Hepatocyte (in vitro differentiated cells): ENCODE results near the gene VAMP4. TPM values are rescaled to one million over a fixed set of nuclear protein-coding genes. Genes with fewer than 3 reads are reported as not detected.
"Not testable (repeated sequence)": the region's sequence is repeated elsewhere in the genome, so short reads cannot be mapped to it uniquely, and the experiment has no call there.

Experiments
- DNase-seq: peaks from one replicate; pipeline ENCODE4 v3.0.0-alpha.2; 2016; ENCODE audit warnings: low spot score
- H2AFZ ChIP-seq: fragments of 200-600 bp; sonication (generic); 2 replicates; pipeline ENCODE4 v1.6.0; 2016; ENCODE audit warnings: antibody characterized with exemption, mild to moderate bottlenecking
- H3K27ac ChIP-seq: fragments of 200-600 bp; sonication (generic); 2 replicates; pipeline ENCODE4 v1.5.1; 2016; ENCODE audit warnings: mild to moderate bottlenecking
- H3K27me3 ChIP-seq: fragments of 200-600 bp; sonication (generic); 2 replicates; pipeline ENCODE4 v1.6.1; 2016
- H3K36me3 ChIP-seq: fragments of 200-600 bp; sonication (generic); replicated peaks from 2 replicates; pipeline ENCODE4 v1.5.1; 2016; ENCODE audit warnings: low read depth; ENCODE audit not compliant: insufficient read depth
- H3K4me1 ChIP-seq: fragments of 200-600 bp; sonication (generic); 2 replicates; pipeline ENCODE4 v1.5.1; 2016; ENCODE audit warnings: mild to moderate bottlenecking, moderate library complexity; ENCODE audit not compliant: insufficient read depth
- H3K4me2 ChIP-seq: fragments of 200-600 bp; sonication (generic); 2 replicates; pipeline ENCODE4 v1.6.0; 2016
- H3K4me3 ChIP-seq: fragments of 200-600 bp; sonication (generic); 2 replicates; pipeline ENCODE4 v1.5.1; 2016; ENCODE audit warnings: mild to moderate bottlenecking
- H3K79me2 ChIP-seq: fragments of 200-600 bp; sonication (generic); 2 replicates; pipeline ENCODE4 v1.6.0; 2017; ENCODE audit warnings: mild to moderate bottlenecking
- H3K9me2 ChIP-seq: fragments of 200-600 bp; sonication (generic); replicated peaks from 2 replicates; pipeline ENCODE4 v1.6.0; 2017; ENCODE audit warnings: mild to moderate bottlenecking; ENCODE audit not compliant: insufficient read depth
- H3K9me3 ChIP-seq: fragments of 200-600 bp; sonication (generic); 2 replicates; pipeline ENCODE4 v1.5.1; 2016; ENCODE audit warnings: low read depth, mild to moderate bottlenecking
- H4K20me1 ChIP-seq: fragments of 200-600 bp; sonication (generic); 2 replicates; pipeline ENCODE4 v1.6.0; 2016; ENCODE audit warnings: mild to moderate bottlenecking; ENCODE audit not compliant: insufficient read depth, poor library complexity, severe bottlenecking
- EZH2 ChIP-seq: fragments of 200-600 bp; sonication (generic); IDR thresholded peaks from 2 replicates; pipeline ENCODE4 v1.6.1; 2016; ENCODE audit warnings: antibody characterized with exemption, mild to moderate bottlenecking, borderline replicate concordance
- EZH2phosphoT487 ChIP-seq: fragments of 200-600 bp; sonication (generic); IDR thresholded peaks from one replicate; pipeline ENCODE4 v1.6.1; 2018; ENCODE audit warnings: antibody characterized with exemption, mild to moderate bottlenecking, low read depth, moderate library complexity; ENCODE audit not compliant: unreplicated experiment, severe bottlenecking
- WGBS: methylation state at CpG from one replicate; pipeline ENCODE4 v1.1.6; 2016; ENCODE audit warnings: low lambda C conversion rate; ENCODE audit errors: missing lambda C conversion rate; 5-methylcytosine and 5-hydroxymethylcytosine counted together
- polyA plus RNA-seq: library from polyadenylated mRNA; unstranded; fragments of >200 nt; fragmentation: Nextera tagmentation; extraction: Ambion mirVana; gene quantifications from 2 replicates; pipeline ENCODE4 v1.2.1, GENCODE V29; 2016
- total RNA-seq: library from RNA; depleted of rRNA; stranded (reverse); fragments of >200 nt; gene quantifications from 2 replicates; pipeline ENCODE4 v1.2.3, GENCODE V29; 2014
- TF ChIP-seq, protein P1 (sequence below): fragments of 200-600 bp; sonication (generic); IDR thresholded peaks from 2 replicates; pipeline ENCODE4 v1.5.1; 2016; ENCODE audit warnings: antibody characterized with exemption, mild to moderate bottlenecking; ENCODE audit not compliant: poor library complexity

VAMP4 gene
- total and polyA plus RNA-seq, 2 experiments from 2014 or later = 8.9 to 9.5 TPM

- H3K4me2 ChIP-seq = no peak overlapping the region
- no peak for DNase-seq
- no peaks in the 10 kb centered on the region for H3K9me3 ChIP-seq
- no peak overlapping the region for H3K4me3 ChIP-seq
- H3K79me2 ChIP-seq = no peaks in the 10 kb centered on the region
- 71% methylated on average over 4 of the region's 4 CpGs for WGBS
- no peaks in the 10 kb centered on the region for H4K20me1 ChIP-seq
- no peaks in the 10 kb centered on the region for H3K27me3 ChIP-seq
- H3K9me2 ChIP-seq = no peaks in the 10 kb centered on the region
- H3K4me1 ChIP-seq = no peaks in the 10 kb centered on the region
- no peak overlapping the region for H2AFZ ChIP-seq
- H3K27ac ChIP-seq = no peak overlapping the region
- TF ChIP-seq, protein P1, sequence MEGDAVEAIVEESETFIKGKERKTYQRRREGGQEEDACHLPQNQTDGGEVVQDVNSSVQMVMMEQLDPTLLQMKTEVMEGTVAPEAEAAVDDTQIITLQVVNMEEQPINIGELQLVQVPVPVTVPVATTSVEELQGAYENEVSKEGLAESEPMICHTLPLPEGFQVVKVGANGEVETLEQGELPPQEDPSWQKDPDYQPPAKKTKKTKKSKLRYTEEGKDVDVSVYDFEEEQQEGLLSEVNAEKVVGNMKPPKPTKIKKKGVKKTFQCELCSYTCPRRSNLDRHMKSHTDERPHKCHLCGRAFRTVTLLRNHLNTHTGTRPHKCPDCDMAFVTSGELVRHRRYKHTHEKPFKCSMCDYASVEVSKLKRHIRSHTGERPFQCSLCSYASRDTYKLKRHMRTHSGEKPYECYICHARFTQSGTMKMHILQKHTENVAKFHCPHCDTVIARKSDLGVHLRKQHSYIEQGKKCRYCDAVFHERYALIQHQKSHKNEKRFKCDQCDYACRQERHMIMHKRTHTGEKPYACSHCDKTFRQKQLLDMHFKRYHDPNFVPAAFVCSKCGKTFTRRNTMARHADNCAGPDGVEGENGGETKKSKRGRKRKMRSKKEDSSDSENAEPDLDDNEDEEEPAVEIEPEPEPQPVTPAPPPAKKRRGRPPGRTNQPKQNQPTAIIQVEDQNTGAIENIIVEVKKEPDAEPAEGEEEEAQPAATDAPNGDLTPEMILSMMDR = no peak
- no peak for TF ChIP-seq EZH2phosphoT487
- TF ChIP-seq EZH2 = no peak
- H3K36me3 ChIP-seq = no peaks in the 10 kb centered on the region
Observed at GRCh38 chr1:171663854-171664575, 77.8 kb downstream of the VAMP4 start.

- TF ChIP-seq, protein P1 = no peak
- no peak for TF ChIP-seq EZH2phosphoT487
- no peak overlapping the region for H3K4me2 ChIP-seq
- H2AFZ ChIP-seq = no peak overlapping the region
- no peaks in the 10 kb centered on the region for H3K36me3 ChIP-seq
- WGBS = 85% methylated on average over 7 of the region's 7 CpGs
- H3K27ac ChIP-seq = no peak overlapping the region
- DNase-seq = no peak
- H3K27me3 ChIP-seq = no peaks in the 10 kb centered on the region
- H3K4me1 ChIP-seq = no peaks in the 10 kb centered on the region
- no peak overlapping the region for H3K4me3 ChIP-seq
- H3K79me2 ChIP-seq = no peaks in the 10 kb centered on the region
- no peaks in the 10 kb centered on the region for H4K20me1 ChIP-seq
- no peaks in the 10 kb centered on the region for H3K9me2 ChIP-seq
- H3K9me3 ChIP-seq = no peaks in the 10 kb centered on the region
Observed at GRCh38 chr1:171663036-171663853, 78.6 kb downstream of the VAMP4 start.

GRCh38 chr1:171661076-171661650 is 80.7 kb downstream of the VAMP4 start:
- H3K36me3 ChIP-seq = no peaks in the 10 kb centered on the region
- no peak for DNase-seq
- H3K9me2 ChIP-seq = no peaks in the 10 kb centered on the region
- H2AFZ ChIP-seq = no peak overlapping the region
- no peak overlapping the region for H3K27ac ChIP-seq
- no peaks in the 10 kb centered on the region for H3K79me2 ChIP-seq
- 76% methylated on average over 5 of the region's 5 CpGs for WGBS
- no peaks in the 10 kb centered on the region for H3K9me3 ChIP-seq
- no peak overlapping the region for H3K4me3 ChIP-seq
- no peaks in the 10 kb centered on the region for H3K4me1 ChIP-seq
- no peaks in the 10 kb centered on the region for H3K27me3 ChIP-seq
- TF ChIP-seq, protein P1 = no peak
- no peak for TF ChIP-seq EZH2
- TF ChIP-seq EZH2phosphoT487 = no peak
- H3K4me2 ChIP-seq = no peak overlapping the region
- no peaks in the 10 kb centered on the region for H4K20me1 ChIP-seq

DNA sequence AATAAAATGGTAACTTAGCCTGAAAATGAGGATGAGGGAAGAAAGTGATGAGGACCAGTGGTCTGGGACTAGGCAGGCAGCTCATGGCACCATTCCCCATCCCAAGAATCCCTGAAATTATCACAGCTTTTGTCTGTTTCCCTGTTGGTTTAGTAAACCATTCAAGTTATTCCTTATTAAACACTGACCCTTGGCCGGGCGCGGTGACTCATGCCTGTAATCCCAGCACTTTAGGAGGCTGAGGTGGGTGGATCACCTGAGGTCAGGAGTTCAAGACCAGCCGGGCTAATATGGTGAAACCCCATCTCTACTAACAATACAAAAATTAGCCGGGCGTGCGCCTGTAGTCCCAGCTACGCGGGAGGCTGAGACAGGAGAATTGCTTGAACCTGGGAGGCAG is 85.7 kb downstream of the VAMP4 start:
- H4K20me1 ChIP-seq, H3K27me3 ChIP-seq, DNase-seq, H3K4me2 ChIP-seq, H3K27ac ChIP-seq, H3K9me3 ChIP-seq, H3K36me3 ChIP-seq, H2AFZ ChIP-seq, H3K79me2 ChIP-seq, H3K9me2 ChIP-seq, H3K4me3 ChIP-seq: not testable (repeated sequence)
- 84% methylated on average over 9 of the region's 9 CpGs for WGBS
- H3K4me1 ChIP-seq = peaks cover 22% of the 10 kb centered on the region
